SK-N-DZ (cell line): ENCODE results near the gene ODAPH.

Experiments
- DNase-seq: peaks from one replicate; pipeline ENCODE4 v3.0.0-alpha.2; 2015; ENCODE audit warnings: low spot score

ODAPH gene

DNA sequence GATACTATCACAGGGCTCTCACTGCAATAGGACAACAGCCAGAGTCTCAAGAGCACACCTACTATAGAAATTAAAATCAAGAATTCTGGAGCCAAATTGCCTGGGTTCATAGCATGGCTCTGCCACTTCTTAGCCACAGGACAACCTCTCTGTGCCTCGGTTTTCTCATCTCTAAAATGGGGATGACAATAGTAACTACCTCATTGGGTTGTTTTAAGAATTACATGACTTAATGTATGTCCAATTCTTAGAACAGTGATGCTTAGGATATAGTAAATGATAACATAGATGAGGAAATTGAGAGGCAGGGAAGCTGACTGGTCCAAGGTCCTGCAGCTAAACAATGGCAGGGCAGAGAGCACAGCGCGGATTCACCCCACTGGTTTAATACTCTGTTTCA is 11.0 kb upstream of the ODAPH start:
- no peak for DNase-seq

DNA sequence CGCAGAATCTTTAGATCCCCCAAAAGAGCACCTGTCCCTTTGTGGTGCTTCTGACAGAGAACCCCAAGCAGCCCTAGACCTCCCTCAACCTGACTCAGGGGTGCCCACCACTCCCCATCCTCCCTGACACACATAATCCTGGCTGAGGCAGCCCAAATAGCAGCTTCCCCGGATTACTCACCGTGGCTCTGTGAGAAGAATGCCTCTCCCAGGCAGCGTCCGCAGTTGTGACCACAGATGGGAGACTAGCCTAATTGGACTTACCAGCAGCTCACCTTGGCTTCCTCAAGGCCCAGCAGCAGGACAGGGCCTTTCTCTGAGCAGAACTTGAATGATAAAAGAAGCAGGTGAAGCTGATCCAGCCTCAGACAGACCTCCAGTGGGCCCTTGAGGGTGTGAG is 10.3 kb upstream of the ODAPH start:
- no peak for DNase-seq

DNA sequence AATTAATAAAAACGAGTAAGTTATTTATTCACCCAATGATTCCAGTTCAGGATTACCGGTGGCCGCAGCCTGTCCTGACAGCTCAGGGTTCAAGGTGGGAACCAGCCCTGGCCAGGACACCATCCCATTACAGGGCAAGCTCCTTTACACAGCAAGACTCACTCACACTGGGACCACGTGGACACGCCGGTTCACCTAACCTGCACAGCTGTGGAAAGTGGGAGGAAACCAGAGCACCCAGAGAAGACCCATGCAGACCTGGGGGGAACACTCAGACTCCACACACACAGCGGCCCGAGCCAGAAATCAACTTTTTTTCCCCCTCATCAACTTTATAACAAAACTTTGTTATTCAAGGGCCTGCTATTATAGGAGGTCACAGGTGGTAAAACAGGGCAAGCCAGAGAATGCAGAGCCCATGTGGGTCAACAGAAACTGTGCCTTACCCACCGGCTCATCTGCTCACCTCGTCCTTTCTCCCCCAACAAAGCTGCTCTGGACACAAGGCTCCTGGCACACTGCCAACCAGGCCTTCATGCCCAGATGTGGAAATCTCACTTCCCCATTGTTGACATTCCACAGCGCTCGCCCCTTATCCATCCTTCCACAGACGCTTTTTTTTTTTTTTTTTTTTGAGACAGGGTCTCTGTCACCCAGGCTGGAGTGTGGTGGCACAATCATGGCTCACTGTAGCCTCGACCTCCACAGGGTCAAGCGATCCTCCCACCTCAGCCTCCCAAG is 8.0 kb upstream of the ODAPH start:
- no peak for DNase-seq

DNA sequence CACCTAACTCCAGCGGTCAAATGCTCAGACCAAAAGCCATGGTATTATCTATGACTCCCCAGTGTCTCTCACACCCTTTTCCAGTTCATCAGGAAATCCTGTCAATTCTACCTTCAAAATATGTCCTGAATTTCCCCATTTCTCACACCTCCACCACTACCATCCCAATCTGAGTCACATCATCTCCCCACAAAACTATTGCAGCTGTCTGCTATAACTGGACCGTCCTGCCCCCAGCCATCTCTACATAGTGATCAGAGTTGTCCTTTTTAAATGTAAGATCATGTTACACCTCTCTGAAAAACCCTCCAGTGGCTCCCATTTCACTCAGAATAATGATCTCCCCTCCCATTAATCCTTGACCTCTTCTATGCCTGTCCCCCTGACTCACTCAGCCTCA is 6.8 kb upstream of the ODAPH start:
- no peak for DNase-seq

DNA sequence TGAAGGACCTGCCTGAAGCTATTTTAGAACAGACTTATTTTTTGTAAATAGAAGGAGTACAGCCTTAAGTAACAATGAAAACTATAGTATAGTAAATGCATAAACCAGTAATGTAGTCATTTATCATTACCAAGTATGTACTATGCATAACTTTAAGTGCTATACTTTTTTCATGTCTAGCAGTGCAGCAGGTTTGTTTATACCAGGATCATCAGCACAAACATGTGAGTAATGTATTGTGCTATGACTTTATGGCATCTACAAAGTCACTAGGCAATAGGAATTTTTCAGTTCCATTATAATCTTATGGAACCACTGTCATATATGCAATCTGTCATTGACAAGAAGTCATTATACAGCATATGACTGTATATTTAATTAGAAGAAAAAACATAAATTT is 3.4 kb upstream of the ODAPH start:
- DNase-seq, result no peak

DNA sequence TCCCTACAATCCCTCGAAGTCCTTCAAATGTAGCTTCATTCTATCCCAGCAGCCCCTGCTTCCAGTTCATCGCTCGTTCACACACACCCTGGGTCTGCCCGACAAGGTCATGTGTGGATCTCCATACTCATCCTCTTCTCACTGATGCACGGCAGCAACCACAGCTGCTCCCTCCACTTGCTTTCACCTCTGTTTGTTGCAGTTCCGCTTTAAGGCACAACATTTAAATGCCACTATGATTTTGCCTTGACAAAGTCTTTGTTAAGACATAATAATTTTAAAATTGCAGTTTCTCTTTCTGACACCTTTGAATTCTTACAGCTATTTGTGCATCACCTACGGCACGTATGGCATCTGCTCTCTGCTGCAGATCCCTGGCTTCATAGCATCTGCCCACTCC is 1.8 kb downstream of the ODAPH start:
- peak; percentile 13 for DNase-seq

DNA sequence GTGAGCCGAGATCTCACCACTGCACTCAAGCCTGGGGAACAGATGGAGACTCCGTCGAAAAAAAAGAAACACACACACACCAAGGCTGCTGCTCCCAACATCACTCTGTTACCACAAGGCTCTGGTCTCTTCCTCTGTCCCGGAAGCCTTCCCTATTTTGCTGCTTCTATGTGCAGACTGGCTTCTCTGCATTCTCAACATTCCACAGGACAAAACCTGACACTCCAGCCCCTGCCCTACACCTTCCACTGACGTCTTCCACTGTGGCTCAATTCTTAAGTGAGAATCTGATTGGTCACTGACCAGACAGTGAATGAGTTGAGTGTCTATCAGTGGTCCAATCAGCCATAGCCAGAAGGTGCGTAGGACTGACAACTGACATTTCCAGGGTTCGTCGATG is 5.9 kb downstream of the ODAPH start:
- DNase-seq, result no peak

DNA sequence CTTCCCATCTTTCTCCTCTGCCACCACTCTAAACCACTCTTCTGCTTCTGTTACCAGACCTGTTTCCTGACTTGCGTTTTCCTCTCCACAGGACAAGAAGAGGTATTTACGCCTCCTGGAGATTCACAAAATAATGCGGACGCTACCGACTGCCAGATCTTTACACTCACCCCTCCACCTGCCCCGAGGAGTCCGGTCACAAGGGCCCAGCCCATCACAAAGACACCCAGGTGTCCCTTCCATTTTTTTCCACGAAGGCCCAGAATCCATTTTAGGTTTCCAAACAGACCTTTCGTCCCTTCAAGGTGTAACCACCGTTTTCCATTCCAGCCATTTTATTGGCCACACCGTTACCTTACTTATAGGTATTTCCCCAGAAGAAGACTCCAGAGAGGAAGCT is 8.2 kb downstream of the ODAPH start:
- no peak for DNase-seq

DNA sequence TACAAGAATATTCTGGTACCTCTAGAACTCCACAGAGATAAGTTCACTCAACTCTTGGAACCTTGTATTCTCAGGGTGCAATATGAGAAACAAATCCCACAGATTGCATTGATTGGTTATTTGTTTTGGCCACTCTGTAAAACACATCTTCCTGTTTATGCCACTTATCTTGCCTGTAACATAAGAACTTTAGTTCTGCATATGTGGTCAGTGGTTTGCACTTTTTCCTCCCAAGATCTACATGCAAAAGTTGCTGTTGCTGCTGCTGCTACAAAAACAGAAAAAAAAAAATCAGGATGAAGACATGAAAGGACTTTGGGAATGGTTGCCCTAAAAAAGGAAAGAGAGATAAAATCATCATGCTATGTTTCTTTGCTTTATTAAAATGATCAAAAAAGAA is 9.6 kb downstream of the ODAPH start:
- DNase-seq, result no peak

DNA sequence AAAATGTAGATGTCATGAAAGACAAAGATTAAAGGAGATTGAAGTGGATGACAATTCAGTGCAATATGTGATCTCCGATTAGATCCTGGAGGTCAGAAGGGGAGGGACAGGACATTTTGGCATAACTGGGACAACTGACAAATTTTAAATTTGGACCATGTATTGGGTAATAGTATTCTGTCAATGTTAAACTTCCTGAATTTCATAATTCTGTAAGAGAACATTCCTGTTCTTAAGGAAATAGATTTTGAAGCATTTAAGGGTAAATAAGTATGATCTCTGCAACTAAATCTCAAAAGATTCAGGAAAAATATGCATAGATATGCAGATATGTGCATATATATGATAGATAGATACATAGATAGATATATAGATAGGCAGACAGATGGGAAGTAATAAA is 11.0 kb downstream of the ODAPH start:
- DNase-seq, result no peak

DNA sequence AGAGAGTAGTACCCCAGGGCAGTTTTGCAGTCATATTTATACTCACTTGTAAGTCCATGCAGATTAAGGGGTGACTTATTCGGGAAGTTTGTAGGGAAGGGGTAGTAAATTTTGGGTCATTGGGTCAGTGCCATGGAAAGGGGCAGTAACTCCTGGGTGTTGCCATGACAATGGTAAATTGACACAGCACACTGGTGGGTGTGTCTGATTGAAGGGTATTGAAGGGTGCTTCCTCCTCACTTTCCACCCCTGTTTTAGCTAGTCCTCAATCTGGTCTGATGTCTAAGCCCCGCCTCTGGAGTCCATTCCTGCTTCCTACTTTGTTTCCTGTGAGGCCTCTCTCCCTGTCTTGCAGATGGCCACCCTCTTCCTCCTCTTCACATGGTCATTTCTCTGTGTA is 11.9 kb downstream of the ODAPH start:
- no peak for DNase-seq

DNA sequence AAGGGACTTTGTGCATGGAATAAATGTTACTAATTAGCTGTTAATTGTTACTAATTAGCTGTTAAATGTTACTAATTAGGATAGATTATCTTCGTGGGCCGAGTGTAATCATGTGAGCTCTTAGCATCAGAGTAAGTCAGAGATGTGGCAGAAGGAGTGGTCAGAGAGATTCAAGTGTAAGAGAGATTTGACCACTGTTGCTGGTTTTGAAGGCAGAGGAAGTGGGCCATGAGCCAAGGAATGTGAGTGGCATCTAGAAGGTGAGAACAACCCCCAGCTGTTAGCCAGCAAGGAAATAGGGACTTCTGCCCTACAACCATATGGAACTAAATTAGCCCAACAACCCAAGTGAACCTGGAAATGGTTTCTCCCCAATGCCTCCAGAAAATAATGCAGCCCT is 28.2 kb downstream of the ODAPH start:
- DNase-seq, result no peak

DNA sequence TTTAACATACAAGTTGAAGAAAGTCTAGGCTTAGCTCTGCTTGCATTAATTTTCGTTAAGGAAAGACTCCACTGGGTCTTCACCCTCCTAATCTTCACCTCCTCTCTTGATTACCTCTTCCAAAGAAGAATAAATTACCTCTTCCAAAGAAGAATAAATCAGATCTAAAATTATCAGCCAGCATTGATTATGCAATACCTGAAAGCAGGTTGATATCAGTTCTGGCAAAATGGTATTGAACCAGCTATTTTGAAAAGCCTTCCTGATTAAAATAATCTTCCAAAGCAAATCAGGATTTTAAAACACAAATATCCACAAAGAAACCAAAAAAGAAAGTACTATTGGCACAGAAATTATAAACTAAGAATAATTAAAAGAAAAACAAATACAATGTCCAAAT is 37.5 kb downstream of the ODAPH start:
- no peak for DNase-seq

DNA sequence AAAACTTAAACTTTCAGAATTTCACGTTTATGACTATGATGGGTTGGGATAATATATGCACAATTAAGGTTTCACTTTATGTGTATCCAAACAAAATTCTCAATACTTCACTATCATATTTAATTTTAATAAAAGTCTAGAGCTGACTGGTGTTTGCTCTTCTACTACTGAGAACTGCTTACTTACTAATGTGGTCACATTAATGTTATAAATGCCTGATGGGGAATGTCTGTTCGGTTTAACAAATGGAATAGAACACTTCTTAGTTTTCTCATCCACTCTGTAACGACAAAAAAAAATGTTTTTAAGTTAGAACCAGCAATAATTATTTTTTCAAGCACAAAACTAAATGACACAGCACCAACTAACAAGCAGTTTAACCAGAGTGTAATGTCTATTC is 40.2 kb downstream of the ODAPH start:
- DNase-seq, result no peak

DNA sequence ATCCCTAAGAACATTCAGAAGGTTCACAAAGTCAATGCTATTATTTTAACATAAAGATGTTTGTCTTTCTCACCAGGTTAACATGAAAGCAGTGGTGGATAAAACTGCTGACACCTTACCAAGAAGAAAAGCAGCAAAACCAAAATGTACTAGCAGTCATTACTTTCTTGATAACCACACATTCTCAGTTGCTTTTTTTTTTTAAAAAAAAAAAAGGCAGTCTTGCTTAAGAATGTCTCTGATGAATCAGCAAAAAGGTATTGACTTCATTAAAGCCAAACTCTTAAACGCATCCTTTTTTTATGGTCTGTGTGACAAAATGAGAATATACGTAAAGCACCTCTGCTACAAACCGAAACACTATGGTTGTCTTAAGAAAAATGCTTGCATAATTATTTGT is 42.5 kb downstream of the ODAPH start:
- DNase-seq, result no peak

DNA sequence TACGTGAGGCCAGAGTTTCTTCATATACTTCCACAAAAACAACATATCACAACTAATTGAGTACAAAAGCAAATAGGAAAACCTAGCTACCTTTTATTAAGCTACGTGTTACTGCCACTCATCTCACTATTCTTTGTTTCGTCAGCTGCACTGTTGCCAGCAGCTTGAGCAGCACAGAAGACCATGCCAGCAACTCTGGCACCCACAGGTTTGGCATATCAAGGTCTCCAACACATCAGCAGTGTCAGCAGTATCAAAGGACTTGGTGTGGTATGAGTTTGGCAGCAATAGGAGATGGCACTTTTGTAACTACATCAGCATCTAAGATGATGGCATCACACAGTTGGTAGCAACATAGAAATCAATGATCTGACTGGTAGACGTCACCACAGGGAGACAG is 43.8 kb downstream of the ODAPH start:
- DNase-seq, result no peak

DNA sequence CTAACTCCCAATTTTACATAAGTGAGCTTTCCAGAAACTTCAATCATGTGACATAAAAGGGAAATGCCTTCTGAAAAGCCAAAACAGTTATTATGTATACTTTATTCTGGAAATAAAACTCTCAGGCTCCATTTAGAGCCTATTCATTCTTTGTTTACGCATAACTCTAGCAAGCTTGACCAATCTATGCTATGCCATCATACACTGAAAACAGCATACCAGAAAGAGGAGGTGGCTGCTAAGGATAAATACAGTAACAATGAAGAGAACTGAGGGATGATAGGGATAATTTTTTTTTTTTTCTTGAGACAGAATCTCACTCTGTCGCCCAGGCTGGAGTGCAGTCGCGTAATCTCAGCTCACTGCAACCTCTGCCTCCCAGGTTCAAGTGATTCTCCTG is 50.1 kb downstream of the ODAPH start:
- no peak for DNase-seq

DNA sequence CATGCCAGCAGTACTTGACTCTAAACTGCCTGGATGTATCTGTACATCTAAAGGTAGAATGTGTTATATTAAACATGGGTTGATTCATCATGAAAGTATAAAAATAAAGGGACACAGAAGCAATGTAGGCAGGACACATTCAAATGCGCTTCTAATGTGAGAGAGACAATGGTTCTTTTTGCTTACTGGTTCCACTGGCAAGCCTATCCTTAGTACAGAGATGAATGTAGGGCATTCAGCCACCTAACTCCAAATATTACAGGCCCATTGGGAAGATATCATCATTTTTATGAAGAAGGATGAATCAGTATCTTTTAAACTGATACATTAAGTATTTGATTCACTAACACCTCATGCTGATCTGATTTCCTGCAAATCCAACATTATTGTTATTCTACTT is 56.4 kb downstream of the ODAPH start:
- DNase-seq, result no peak
